Thoracic aorta endothelial cell (primary cell): ENCODE measurements around the gene P2RY13. TPM values are rescaled to one million over a fixed set of nuclear protein-coding genes. Genes with fewer than 3 reads are reported as not detected.

ENCODE experiments used
- total RNA-seq: library from RNA; depleted of rRNA; stranded (reverse); fragments of >200 nt; gene quantifications from 2 replicates; pipeline ENCODE4 v1.2.3, GENCODE V29; 2012

P2RY13 gene
- not detected in 2 replicates for total RNA-seq

DNA sequence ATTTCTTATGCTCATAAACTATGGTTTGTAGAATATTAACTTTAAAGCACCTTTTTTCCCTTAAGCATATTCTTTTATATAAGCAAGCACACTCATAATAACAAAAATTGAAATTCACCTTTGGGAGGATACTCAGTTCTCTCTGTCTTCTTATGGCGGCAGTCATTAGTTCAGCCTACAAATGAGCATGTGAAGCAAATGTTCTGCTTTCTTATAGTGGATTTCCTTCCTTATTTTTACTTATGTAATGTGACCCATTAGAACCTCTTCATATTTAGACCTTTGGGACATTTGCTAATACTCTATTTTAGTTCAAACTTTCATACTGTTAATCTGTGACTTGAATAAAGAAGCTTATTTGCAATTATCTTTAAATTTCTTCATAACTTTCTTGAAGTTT, at the start of gene P2RY13:
P2RY13 (minus strand) TSS at position 187 of the 400 bp plus-strand sequence; CDS start at position 166, 21 bp downstream.

DNA sequence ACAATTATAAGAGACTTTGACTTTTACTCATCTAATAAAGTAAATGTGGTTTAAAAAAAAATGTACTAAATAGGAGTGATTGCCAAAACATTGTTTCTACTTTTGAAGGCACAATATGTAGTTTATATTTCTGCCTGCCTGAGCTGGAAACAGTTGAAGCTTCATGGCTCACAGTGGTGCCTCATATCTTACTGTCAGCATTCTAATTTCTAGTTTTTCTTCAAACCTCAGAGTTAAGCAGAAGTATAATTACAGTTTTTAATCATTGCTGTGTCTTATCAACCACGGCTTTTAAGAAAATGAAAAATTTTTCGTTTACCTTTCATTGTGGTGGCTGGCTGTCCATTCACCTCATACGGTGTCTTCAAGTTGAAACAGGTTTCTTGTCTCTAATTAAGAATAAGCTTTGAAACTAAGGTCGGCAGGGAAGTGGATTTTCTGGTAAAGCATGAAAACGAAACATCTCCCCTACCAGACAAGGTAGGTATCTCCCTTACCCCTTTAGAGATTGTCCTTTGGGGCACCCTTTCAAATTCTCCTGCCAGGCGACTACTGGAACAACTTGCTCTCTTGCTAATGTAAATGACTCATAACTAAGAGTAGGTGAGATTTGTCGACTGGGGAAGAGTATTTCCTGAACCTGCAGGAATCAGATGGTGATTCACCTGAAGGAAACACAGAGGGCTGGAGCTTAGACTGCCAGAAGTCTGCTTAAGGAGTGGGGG, 12.9 kb downstream of the P2RY13 start, which contains the start of gene GPR87:
GPR87 (minus strand) TSS at position 554 of the 725 bp plus-strand sequence. CDS start 16,720 bp downstream, outside the sequence.

DNA sequence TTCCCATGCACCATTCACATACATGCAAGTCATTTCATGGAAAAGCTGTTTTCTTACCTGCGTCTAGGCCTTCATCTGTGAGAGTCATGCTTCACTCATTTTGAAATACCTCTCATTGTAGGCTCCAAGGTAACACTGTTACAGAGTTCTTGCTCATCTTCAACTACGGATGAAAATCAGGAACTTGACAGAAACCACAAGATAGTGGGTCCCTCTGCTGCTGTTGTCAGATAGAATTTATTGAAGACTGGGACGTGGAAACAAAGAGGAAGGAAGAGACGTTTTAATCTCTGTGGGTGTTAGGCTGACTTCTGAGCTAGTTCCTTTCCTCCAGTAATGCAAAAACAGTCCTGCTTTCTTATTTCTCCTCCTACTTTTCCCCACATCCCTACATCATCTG, 51.1 kb downstream of the P2RY13 start, which contains the start of gene P2RY14:
P2RY14 (minus strand) TSS at position 313 of the 400 bp plus-strand sequence. CDS start 64,226 bp downstream, outside the sequence.

Other genes starting within 250 kb of the P2RY13 start
- gene MED12L, start 243.9 kb downstream of the P2RY13 start, total RNA-seq = 0.57 and 0.66 TPM in 2 replicates
- not detected in 2 replicates for gene GPR171, start 126.3 kb downstream of the P2RY13 start, total RNA-seq
- not detected in 2 replicates for gene P2RY14, start 51.0 kb downstream of the P2RY13 start, total RNA-seq
- 0.29 TPM in 1 of 2 replicates, not detected in the other for gene GPR87, start 12.7 kb downstream of the P2RY13 start, total RNA-seq
- gene P2RY12, start 55.2 kb upstream of the P2RY13 start, total RNA-seq = not detected in 2 replicates
- gene IGSF10, start 131.5 kb upstream of the P2RY13 start, total RNA-seq = not detected in 2 replicates